Hepatic stellate cell (primary cell): ENCODE measurements around the gene GAB2.
"Not testable (repeated sequence)": the region's sequence is repeated elsewhere in the genome, so short reads cannot be mapped to it uniquely, and the experiment has no call there.

Source experiments
- DNase-seq: peaks from one replicate; pipeline ENCODE4 v3.0.0; 2011; ENCODE audit warnings: low spot score

The GAB2 gene

DNA sequence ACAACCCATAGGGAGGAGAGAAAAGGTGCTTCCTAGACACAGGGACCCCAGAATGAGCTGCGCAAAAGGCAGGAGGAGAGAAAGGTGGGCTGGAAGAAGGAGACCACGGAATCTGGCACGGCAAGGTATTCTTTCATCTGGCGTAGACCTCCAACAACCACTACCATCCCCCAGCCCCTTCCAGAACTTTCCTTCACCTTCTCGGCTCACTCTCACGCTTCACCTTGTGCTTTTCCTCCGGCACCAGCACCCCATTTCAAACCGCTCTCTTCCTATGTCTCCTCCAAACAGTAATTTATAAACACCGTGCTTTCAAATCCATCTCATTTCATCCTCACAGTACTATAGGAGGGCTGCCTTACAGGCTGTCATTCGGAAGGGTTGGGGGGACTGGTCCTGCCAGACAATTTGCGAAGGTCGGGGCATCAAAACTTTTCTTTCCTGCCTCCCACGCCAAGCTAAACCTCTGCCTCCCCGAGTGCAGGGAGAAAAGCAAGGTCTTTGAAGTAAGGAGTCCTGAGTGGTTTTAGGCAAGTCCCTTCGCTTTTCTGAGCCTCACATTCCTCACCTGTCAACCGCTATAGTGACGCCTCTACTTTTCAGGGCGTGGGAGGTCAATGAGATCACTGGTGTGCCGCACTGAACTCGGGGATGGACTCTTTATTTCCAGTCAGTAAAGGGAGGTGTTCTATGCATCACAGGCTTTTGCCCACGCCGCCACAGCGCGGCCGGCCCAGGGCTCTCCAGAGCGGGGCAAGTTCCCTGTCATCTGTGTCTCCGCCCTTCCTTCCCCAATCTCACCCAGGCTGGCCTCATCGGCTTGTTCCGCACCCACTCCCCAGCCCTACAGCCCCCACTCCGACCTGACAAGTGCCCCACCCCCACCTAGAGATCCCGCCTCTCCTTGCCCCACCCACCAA is 230.0 kb downstream of the GAB2 start:
- DNase-seq, result peak; percentile 63

DNA sequence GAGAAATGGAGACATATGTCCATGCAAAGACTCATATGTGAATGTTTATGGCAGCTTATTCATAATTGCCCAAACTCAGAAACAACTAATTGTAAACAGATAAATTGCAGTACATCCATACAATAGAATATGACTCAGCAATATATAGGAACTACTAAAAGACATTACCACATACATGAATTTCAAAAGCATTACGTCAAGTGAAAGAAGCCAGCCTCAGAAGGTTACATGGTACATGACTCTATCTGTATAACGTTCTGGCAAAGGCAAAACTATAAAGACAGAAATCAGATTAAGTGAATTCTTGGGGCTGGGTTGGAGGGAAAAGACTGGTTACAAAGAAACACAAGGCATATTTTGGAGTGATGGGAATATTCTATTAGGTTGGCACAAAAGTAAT is 236.4 kb downstream of the GAB2 start:
- DNase-seq, result no peak

- DNase-seq, result no peak
These were observed 236.9 kb downstream of the GAB2 start for GRCh38 chr11:78180751-78181150.

DNA sequence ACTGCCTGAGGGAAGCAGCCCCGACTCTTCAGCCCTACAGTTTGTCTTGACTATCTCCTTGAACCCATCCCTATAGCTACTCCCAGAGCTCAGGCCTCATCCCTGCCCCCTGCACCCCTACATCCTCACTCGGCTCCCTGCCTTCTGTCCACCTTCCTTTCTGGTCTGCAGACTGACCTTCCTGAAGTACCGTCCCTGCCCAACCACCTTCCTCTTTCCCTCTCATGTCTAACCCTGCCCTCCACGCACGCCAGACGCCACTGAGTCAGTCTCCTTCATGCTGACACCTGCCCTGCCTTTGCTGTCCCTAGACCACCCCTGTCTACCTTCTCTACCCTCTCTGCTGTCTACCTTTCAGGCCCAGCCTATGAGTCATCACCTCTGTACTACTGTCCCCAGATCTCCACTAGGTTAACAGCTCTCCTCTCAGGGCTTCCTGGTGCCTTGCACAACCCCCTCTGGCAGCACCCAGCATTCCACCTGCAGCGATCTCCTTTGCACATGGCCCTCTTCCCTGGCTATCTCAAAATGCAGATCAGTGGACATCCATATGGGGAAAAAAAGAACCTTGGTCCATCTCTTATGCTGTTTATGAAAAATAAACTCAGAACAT is 238.1 kb downstream of the GAB2 start:
- no peak for DNase-seq

- no peak for DNase-seq
These were observed 240.4 kb downstream of the GAB2 start for GRCh38 chr11:78177216-78177615.

GRCh38 chr11:78176605-78177141 is 240.9 kb downstream of the GAB2 start:
- no peak for DNase-seq

GRCh38 chr11:78175862-78176261 is 241.8 kb downstream of the GAB2 start:
- DNase-seq, result not testable (repeated sequence)

DNA sequence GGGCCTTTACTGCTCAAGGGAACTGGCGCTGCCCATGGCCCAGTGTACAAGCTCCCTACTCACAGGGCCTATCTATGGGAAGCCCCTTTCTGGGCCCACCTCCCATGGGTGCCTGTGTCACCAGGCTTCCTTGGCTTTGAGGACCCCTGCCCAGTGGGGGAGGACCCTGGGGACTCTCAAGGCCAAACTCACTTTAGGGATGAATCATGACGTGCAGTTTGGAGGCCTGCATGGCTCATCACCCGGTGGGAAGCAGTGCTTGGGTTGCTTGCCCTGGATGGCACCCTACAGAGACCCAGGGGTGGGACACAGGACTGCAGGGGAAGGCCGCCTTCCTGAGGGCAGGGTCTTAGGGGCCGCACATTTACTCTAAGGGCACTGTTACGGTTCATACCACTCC is 245.7 kb downstream of the GAB2 start:
- DNase-seq, result no peak

DNA sequence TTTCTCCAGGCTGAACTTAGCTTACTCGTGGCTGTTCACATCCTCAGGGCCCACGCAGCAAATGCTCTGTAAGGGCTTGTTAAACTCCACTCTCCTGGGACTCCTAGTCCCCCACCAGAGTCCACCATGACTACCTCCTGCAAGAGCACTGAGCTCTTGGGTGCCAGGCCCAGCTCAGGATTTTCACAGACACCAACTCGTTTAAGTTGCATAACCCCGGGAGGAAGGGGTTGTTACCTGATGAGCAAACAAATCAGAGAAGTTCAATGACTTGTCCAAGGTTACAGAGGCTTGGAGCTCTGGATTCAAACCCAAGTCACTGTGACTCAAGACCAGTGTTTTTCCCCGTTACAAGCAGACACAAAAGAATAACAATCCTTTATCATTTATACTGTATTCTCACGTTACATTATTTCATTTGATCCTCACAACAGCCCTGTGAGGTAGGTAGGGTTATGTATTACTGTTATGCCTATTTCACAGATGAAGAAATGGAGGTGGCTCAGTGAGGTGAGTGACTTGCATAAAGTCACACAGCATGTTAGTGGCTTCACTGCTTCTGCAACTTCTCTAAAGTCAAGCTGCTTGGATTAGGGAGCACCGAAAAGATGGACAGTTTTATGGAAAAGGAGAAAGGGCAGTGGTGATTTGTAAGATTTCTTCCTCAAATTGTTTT is 246.6 kb downstream of the GAB2 start:
- DNase-seq, result no peak

- DNase-seq, result no peak
These were observed 247.2 kb downstream of the GAB2 start for GRCh38 chr11:78170413-78170812.

DNA sequence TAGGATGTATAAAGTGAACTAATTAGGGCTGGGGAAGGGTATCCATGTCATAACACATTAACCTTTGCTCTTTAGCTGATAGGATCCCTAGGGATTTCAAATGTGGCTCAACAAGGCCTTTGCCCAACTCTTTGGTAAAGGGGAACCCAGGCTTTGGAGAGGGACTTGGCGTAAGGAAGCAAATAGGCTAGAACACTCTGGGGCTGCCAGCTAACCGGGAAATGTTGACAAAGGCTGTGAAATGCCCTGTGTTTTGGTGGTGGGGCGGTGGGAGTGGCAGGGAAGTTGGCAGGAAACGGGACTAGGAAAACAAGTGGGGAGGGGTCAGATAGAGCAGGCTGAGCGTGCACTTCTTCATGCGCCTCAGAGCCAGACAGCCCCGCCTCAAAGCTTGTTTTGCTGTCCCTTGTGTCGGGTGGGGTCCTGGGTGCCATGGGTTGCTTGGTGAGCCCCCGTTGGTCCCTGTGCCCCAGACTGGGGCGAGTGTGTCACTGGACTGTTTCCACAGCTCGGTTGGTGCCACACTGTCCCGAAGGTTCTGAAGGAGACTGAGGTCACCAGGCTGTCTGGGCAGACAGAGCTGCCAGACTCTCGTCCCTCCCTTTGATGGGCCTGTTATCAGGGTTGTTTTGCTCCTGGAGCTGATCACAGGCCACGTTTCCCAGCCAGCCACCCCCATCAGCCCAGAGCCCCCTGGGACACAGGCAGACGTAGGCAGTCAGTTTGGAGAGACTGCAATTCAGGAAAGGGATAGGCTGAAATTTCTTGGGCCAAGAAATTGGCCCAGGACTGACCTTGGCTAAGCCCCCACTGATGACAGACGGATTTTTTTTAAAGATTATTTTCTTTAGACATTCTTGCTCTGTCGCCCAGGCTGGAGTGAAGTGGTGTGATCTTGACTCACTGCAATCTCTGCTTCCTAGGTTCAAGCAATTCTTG is 248.8 kb downstream of the GAB2 start:
- peak; percentile 93 for DNase-seq

- no peak for DNase-seq
These were observed 250.7 kb downstream of the GAB2 start for GRCh38 chr11:78166855-78167469.
